Transverse colon (tissue), 3 donors: ENCODE measurements around the gene ADCY9.

ENCODE experiments used
- CTCF ChIP-seq, 5 experiments: fragments of 200-600 bp in 3 of 5; fragments of 450-650 bp in 2 of 5; sonication (generic) in 3 of 5; IDR thresholded peaks; 1 replicate in 2 of 5; 2 replicates in 3 of 5; pipeline ENCODE4 v1.5.1; 2016 to 2017; ENCODE audit warnings: antibody characterized with exemption in 5 of 5, inconsistent platforms in 3 of 5, mild to moderate bottlenecking in 2 of 5, moderate library complexity in 1 of 5
- POLR2A ChIP-seq: fragments of 450-650 bp; IDR thresholded peaks from one replicate; pipeline ENCODE4 v1.6.1; 2016; ENCODE audit warnings: antibody characterized with exemption, mild to moderate bottlenecking, moderate library complexity

DNA sequence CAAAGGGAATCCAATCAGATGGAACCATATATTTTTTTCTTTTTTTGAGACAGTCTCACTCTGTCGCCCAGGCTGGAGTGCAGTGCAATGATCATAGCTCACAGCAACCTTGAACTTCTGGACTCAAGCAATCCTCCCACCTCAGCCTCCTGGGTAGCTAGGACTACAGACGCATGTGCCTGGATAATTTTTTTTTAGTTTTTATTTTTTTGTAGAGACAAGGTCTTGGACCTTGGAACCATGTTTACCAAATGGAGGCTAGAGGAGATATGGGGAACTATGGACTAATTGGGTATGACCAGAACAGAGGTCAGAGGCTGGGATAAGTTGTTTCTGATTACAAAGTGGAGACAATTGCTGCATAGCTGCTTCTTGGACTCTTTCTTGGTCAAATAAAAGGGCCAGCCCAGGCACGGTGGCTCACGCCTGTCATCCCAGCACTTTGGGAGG lies 41.2 kb upstream of the ADCY9 start:
- TF ChIP-seq CTCF (IDR thresholded peaks at IDR 0.05) (no peak), POLR2A (no peak)
